ENCODE results near the gene RFC1.
A peak's percentile ranks its signal among the peaks of the same experiment; 100 is the strongest.
"Not testable (repeated sequence)": the region's sequence is repeated elsewhere in the genome, so short reads cannot be mapped to it uniquely, and the experiment has no call there.

RFC1 gene

GRCh38 chr4:39365830-39366771 is at the start of gene RFC1:
Gene RFC1 (minus strand): TSS chr4:39366362. CDS start chr4:39366241, 121 bp downstream.
- peak within 1 kb of the TSS; percentile 63 to 96 (median 85) for H3K27ac ChIP-seq
- peak within 1 kb of the TSS; percentile 88 to 99 (median 91) for H3K4me3 ChIP-seq

- Histone ChIP-seq H3K27ac (no peak overlapping the region), H3K4me3 (no peak overlapping the region)
Observed at GRCh38 chr4:39415678-39416283, 49.6 kb upstream of the RFC1 start.

DNA sequence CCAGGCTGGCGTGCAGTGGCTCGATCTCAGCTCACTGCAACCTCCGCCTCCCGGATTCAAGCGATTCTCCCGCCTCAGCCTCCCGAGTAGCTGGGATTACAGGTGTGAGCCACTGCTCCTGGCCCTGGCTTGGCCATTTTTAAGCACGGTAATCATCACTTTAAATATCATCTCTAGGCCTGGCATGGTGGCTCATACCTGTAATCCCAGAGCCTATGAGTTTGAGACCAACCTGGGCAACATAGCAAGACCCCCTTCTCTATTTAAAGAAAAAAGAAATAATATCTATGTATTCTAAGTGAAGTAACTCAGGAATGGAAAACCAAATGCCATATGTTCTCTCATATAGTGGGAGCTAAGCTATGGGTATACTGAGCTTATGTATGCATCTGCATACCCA is 45.4 kb upstream of the RFC1 start:
- H3K27ac ChIP-seq, H3K4me3 ChIP-seq: not testable (repeated sequence)

- H3K27ac ChIP-seq, result no peak overlapping the region
- no peak overlapping the region for H3K4me3 ChIP-seq
Observed at GRCh38 chr4:39410415-39410814, 44.3 kb upstream of the RFC1 start.

DNA sequence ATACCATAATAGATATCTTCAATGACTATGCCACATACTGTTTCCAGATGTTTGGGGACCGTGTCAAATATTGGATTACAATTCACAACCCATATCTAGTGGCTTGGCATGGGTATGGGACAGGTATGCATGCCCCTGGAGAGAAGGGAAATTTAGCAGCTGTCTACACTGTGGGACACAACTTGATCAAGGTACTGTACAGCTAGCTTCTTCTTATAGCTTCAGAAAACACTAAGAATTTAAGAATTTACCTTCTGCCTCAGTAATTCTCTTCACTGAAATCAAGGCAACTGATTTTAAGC is 41.4 kb upstream of the RFC1 start:
- Histone ChIP-seq H3K27ac (no peak overlapping the region), H3K4me3 (no peak overlapping the region)

DNA sequence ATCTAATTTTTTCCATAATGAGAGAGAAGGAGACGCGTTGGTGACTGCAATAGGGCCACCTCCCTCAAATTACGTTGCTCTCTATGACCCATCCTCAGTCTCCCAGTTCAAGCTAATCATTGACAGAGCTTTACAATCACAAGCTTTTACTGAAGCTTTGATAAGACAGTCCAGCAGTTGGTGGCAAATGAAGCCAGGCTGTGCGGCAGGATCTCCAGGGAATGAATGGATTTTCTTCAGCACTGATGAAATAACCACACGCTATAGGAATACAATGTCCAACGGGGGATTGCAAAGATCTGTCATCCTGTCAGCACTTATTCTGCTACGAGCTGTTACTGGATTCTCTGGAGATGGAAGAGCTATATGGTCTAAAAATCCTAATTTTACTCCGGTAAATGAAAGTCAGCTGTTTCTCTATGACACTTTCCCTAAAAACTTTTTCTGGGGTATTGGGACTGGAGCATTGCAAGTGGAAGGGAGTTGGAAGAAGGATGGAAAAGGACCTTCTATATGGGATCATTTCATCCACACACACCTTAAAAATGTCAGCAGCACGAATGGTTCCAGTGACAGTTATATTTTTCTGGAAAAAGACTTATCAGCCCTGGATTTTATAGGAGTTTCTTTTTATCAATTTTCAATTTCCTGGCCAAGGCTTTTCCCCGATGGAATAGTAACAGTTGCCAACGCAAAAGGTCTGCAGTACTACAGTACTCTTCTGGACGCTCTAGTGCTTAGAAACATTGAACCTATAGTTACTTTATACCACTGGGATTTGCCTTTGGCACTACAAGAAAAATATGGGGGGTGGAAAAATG is 40.8 kb upstream of the RFC1 start, which contains the start of gene KLB:
KLB (plus strand) TSS at position 168 of the 821 bp plus-strand sequence; CDS start at position 188, 20 bp downstream.
- no peak within 1 kb of the TSS for H3K4me3 ChIP-seq
- no peak within 1 kb of the TSS for H3K27ac ChIP-seq

DNA sequence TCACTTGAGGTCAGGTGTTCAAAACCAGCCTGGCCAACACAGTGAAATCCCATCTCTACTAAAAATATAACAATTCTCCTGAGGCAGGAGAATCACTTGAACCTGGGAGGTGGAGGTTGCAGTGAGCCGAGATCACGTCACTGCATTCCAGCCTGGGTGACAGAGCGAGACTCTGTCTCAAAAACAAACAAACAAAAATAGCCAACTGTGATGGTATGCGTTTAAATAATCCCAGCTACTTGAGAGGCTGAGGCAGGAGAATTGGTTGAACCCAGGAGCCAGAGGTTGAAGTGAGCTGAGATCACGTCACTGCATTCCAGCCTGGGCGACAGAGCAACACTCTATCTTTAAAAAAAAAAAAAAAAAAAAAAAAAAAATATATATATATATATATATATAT is 35.5 kb upstream of the RFC1 start:
- not testable (repeated sequence) for H3K4me3 ChIP-seq, H3K27ac ChIP-seq

DNA sequence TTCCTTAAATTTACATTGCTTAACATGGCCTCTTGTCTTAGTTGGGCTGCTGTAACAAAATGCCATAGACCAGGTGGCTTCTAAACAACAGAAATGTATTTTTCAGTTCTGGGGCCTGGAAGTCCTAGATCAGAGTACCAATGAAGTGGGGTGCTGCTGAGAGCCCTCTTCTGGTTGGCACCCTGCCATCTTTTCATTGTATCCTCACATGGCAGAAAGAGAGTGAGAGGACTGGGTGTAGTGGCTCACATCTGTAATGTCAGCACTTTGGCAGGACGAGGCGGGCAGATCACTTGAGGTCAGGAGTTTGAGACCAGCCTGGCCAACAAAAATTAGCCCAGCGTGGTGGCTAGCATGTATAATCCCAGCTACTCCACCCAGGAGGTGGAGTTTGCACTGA is 28.5 kb upstream of the RFC1 start:
- Histone ChIP-seq H3K27ac (no peak overlapping the region), H3K4me3 (no peak overlapping the region)

- Histone ChIP-seq H3K4me3 (no peak overlapping the region), H3K27ac (no peak overlapping the region)
Observed at GRCh38 chr4:39390603-39391002, 24.4 kb upstream of the RFC1 start.

DNA sequence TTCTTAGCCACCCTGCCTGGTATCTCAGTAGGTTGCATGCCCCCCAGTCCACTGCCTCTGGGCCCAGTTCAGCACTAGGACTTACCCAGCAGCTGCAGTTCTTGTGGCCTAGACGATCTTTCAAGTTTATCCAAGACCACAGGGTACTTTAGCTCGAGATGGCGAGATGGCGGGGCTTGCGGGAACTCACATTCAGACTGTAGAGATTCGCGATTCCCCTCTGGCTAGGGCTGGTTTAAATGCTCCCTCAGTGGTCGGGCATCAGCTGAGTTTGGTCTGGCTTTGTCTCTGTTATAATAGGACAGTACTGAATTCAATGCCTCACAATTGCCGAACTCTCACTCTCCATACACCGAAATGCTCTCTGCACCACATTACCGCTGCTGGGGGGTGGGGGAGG is 18.4 kb upstream of the RFC1 start:
- no peak overlapping the region for H3K4me3 ChIP-seq
- H3K27ac ChIP-seq, result no peak overlapping the region

DNA sequence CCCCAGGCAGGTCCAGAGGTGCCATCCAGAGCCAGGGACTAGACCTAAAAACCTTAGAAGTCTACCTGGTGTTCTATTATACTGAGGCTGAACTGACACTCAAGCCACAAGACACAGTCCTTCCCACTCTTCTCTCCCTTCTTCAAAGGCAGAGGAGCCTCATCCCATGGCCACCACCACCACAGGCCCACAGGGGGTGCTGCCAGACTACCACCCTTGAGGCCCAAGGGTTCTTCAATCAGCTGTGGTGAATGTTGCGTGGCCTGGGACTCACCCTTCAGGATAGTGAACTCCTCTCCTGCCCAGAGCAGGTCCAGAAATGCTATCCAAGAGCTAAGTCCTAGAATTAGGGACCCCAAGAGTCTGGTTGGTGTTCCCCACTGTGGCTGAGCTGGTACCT is 17.5 kb upstream of the RFC1 start:
- no peak overlapping the region for H3K4me3 ChIP-seq
- H3K27ac ChIP-seq, result no peak overlapping the region

DNA sequence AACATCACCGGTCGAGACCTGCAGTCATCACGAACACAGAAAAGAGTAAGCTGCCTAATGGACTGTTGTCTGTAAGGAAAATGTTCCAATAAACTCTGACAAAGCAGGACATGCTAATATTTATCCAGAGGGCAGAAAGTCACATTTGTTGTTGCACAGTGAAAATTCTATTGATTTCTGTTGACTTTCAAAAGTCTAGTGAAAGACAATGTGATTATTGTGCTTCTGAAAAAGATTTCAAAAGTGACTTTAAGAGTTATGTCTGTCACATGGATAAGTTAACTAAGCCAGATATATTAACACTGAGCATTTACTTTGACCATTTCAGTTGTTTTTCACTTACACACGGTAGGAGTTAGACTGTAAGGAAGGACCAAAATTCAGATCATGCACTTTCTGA is 9.3 kb upstream of the RFC1 start:
- H3K4me3 ChIP-seq, result no peak overlapping the region
- no peak overlapping the region for H3K27ac ChIP-seq

DNA sequence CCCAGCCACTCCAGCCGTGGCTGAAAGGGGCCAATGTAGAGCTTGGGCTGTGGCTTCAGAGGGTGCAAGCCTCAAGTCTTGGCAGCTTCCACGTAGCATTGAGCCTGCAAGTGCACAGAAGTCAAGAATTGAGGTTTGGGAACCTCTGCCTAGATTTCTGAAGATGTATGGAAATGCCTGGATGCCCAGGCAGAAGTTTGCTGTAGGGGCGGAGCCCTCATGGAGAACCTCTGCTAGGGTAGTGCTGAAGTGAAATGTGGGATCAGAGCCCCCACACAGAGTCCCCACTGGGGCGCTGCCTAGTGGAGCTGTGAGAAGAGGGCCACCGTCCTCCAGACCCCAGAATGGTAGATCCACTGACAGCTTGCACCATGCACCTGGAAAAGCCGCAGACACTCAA is 5.0 kb upstream of the RFC1 start:
- not testable (repeated sequence) for H3K27ac ChIP-seq

GRCh38 chr4:39369301-39369700 is 3.1 kb upstream of the RFC1 start:
- no peak overlapping the region for H3K27ac ChIP-seq
- H3K4me3 ChIP-seq, result no peak overlapping the region

More for the DNA sequence above, 5.0 kb upstream of the RFC1 start:
- H3K4me3 ChIP-seq, result not testable (repeated sequence)

DNA sequence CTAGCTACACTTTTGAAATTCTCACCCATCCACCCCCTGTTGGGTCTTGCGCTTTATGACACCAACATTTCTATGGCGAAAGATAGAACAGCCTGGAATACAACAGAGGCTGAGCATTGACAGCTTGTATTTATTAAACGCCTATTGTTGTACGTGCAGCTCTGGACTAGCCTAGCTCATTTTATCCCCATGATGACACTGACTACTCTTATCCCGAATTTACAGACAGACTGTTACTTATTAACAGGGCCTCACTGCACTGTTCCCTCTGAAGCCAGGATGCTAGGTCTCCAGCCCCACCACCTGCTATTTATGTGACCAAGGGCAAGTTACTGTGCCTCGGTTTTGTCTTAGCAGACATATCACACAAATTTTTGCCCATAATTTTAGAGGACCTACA is 1.0 kb upstream of the RFC1 start:
- no peak overlapping the region for H3K27ac ChIP-seq
- H3K4me3 ChIP-seq, result no peak overlapping the region

GRCh38 chr4:39365360-39365759 is 802 bp downstream of the RFC1 start:
- peak overlapping the region in 18 of 21 experiments; percentile 67 to 96 (median 87) for H3K27ac ChIP-seq
- H3K4me3 ChIP-seq, result peak overlapping the region; percentile 88 to 99 (median 91)

DNA sequence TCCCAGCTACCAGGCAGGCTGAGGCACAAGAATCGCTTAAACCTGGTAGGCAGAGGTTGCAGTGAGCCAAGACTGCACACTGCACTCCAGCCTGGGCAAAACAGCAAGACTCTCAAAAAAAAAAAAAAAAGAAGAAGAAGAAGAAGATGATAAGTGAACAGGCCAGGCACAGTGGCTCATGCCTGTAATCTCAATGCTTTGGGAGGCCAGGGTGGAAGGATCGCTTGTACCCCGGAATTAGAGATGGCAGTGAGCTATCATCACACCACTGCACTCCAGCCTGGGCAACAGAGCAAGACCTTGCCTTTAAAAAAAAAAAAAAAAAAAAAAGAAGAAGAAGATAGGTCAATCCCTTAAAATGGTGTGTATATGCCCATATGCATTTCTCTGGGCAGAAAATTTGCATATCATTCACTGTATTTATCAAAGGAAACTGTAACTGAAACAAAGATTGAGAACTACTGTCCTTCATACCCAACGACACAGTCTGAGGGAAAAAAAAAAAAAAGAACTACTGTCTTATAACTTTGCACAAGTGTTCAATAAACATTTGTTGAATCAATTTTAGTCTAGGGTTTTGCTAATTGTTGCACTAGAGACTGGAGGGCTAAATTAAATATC is 2.3 kb downstream of the RFC1 start:
- no peak overlapping the region for H3K27ac ChIP-seq
- no peak overlapping the region for H3K4me3 ChIP-seq

GRCh38 chr4:39362827-39363226 is 3.3 kb downstream of the RFC1 start:
- Histone ChIP-seq H3K27ac (no peak overlapping the region), H3K4me3 (no peak overlapping the region)

- H3K4me3 ChIP-seq, H3K27ac ChIP-seq: not testable (repeated sequence)
Observed at GRCh38 chr4:39360611-39361010, 5.6 kb downstream of the RFC1 start.

DNA sequence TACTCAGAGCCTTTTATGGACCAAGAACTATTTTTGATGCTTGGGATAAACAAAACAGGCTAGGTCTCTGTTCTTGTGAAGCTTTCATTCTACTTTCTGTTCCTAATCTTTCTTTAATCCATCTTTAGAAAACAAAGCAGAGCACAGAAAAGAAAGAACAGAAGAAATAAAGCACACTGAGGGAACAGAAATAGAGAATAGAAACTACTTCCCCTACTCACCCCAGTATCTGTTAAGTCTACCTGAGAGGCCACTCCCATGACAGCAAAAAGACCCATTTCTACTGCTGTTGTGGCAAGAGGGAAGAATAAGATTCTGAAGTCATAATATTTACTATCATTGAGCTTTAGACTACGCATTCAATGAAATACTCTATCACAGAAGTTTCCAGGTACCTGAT is 9.2 kb downstream of the RFC1 start:
- H3K27ac ChIP-seq, result peak overlapping the region in 5 of 21 experiments; percentile 3 to 59 (median 10)
- H3K4me3 ChIP-seq, result no peak overlapping the region
